ENCODE results near the gene EHBP1. TPM values are rescaled to one million over a fixed set of nuclear protein-coding genes. Genes with fewer than 3 reads are reported as not detected.

EHBP1 gene
- total RNA-seq, 2 donors from 2014 or later: 23.7 to 34.3 TPM

- H3K4me3 Mint-ChIP-seq: peak overlapping the region; percentile 70
- DNase-seq (ENCODE audit: low spot score) (no peak), ATAC-seq (no peak)
- H3K9me3 Mint-ChIP-seq: no peaks in the 10 kb centered on the region
- H3K27me3 Mint-ChIP-seq: peaks cover 68 to 77% of the 10 kb centered on the region in 2 donors
- peaks cover 47 to 52% of the 10 kb centered on the region in 2 donors for H3K4me1 Mint-ChIP-seq (ENCODE audit: low read depth in 2 of 2)
- H3K27ac Mint-ChIP-seq: no peak overlapping the region
- peaks cover 1% of the 10 kb centered on the region for H3K36me3 Mint-ChIP-seq
Observed at GRCh38 chr2:63053889-63054602, 348.5 kb downstream of the EHBP1 start.

- H3K9me3 Mint-ChIP-seq: no peaks in the 10 kb centered on the region
- no peak overlapping the region for H3K27ac Mint-ChIP-seq
- ATAC-seq: no peak
- DNase-seq (ENCODE audit: low spot score): no peak
- peaks cover under 1% of the 10 kb centered on the region for H3K36me3 Mint-ChIP-seq
- peaks cover 63 to 72% of the 10 kb centered on the region in 2 donors for H3K27me3 Mint-ChIP-seq
- peak overlapping the region; percentile 70 for H3K4me3 Mint-ChIP-seq
- peaks cover 42 to 48% of the 10 kb centered on the region in 2 donors for H3K4me1 Mint-ChIP-seq (ENCODE audit: low read depth in 2 of 2)
Observed at GRCh38 chr2:63054841-63055225, 349.3 kb downstream of the EHBP1 start.

- Mint-ChIP-seq H3K9me3 (no peaks in the 10 kb centered on the region), H3K27me3 (peaks cover 66 to 75% of the 10 kb centered on the region in 2 donors), H3K4me1 (ENCODE audit: low read depth in 2 of 2) (peaks cover 44 to 48% of the 10 kb centered on the region in 2 donors), H3K36me3 (peaks cover 4% of the 10 kb centered on the region), H3K27ac (no peak overlapping the region), H3K4me3 (peak overlapping the region; percentile 71)
- ATAC-seq (no peak), DNase-seq (ENCODE audit: low spot score) (no peak)
Observed at GRCh38 chr2:63055226-63056106, 350.0 kb downstream of the EHBP1 start.

GRCh38 chr2:63056107-63057050, 350.9 kb downstream of the EHBP1 start:
- no peak for DNase-seq (ENCODE audit: low spot score)
- no peak overlapping the region for H3K27ac Mint-ChIP-seq
- no peaks in the 10 kb centered on the region for H3K9me3 Mint-ChIP-seq
- peaks cover 4% of the 10 kb centered on the region for H3K36me3 Mint-ChIP-seq
- peak overlapping the region; percentile 71 for H3K4me3 Mint-ChIP-seq
- peaks cover 61 to 74% of the 10 kb centered on the region in 2 donors for H3K27me3 Mint-ChIP-seq
- peaks cover 43 to 44% of the 10 kb centered on the region in 2 donors for H3K4me1 Mint-ChIP-seq (ENCODE audit: low read depth in 2 of 2)
- peak; percentile 54 to 67 for ATAC-seq

- Mint-ChIP-seq H3K36me3 (peaks cover 4% of the 10 kb centered on the region), H3K4me3 (peak overlapping the region; percentile 71), H3K9me3 (no peaks in the 10 kb centered on the region), H3K27me3 (peaks cover 57 to 80% of the 10 kb centered on the region in 2 donors), H3K4me1 (ENCODE audit: low read depth in 2 of 2) (peaks cover 43 to 44% of the 10 kb centered on the region in 2 donors), H3K27ac (no peak overlapping the region)
- DNase-seq (ENCODE audit: low spot score) (no peak), ATAC-seq (no peak)
Observed at GRCh38 chr2:63057249-63058143, 352.0 kb downstream of the EHBP1 start.

GRCh38 chr2:63058144-63058920, 352.8 kb downstream of the EHBP1 start:
- no peak for ATAC-seq
- Mint-ChIP-seq H3K27ac (no peak overlapping the region), H3K4me1 (ENCODE audit: low read depth in 2 of 2) (peaks cover 41 to 44% of the 10 kb centered on the region in 2 donors)

GRCh38 chr2:63058921-63059792, 353.6 kb downstream of the EHBP1 start:
- no peaks in the 10 kb centered on the region for H3K9me3 Mint-ChIP-seq
- peaks cover 4% of the 10 kb centered on the region for H3K36me3 Mint-ChIP-seq
- peaks cover 53 to 81% of the 10 kb centered on the region in 2 donors for H3K27me3 Mint-ChIP-seq
- H3K27ac Mint-ChIP-seq: no peak overlapping the region
- H3K4me1 Mint-ChIP-seq (ENCODE audit: low read depth in 2 of 2): peaks cover 38 to 44% of the 10 kb centered on the region in 2 donors
- ATAC-seq: peak in 1 of 2 donors; percentile 37
- DNase-seq (ENCODE audit: low spot score): no peak
- peak overlapping the region; percentile 54 for H3K4me3 Mint-ChIP-seq

More at GRCh38 chr2:63058144-63058920, 352.8 kb downstream of the EHBP1 start:
- no peaks in the 10 kb centered on the region for H3K9me3 Mint-ChIP-seq
- peaks cover 4% of the 10 kb centered on the region for H3K36me3 Mint-ChIP-seq
- no peak for DNase-seq (ENCODE audit: low spot score)
- H3K27me3 Mint-ChIP-seq: peaks cover 51 to 78% of the 10 kb centered on the region in 2 donors
- peak overlapping the region; percentile 54 for H3K4me3 Mint-ChIP-seq

GRCh38 chr2:63059793-63060471, 354.4 kb downstream of the EHBP1 start:
- Mint-ChIP-seq H3K4me1 (ENCODE audit: low read depth in 2 of 2) (peaks cover 32 to 36% of the 10 kb centered on the region in 2 donors), H3K27ac (no peak overlapping the region), H3K36me3 (peaks cover 4% of the 10 kb centered on the region), H3K9me3 (no peaks in the 10 kb centered on the region), H3K27me3 (peaks cover 50 to 74% of the 10 kb centered on the region in 2 donors), H3K4me3 (peak overlapping the region; percentile 49)
- no peak for DNase-seq (ENCODE audit: low spot score)
- peak in 1 of 2 donors; percentile 7 for ATAC-seq

GRCh38 chr2:63060472-63060991, 355.0 kb downstream of the EHBP1 start:
- Mint-ChIP-seq H3K27ac (no peak overlapping the region), H3K27me3 (peaks cover 48 to 72% of the 10 kb centered on the region in 2 donors), H3K4me3 (no peak overlapping the region), H3K9me3 (no peaks in the 10 kb centered on the region), H3K36me3 (peaks cover 4% of the 10 kb centered on the region), H3K4me1 (ENCODE audit: low read depth in 2 of 2) (peaks cover 30 to 35% of the 10 kb centered on the region in 2 donors)
- no peak for DNase-seq (ENCODE audit: low spot score)
- ATAC-seq: no peak

GRCh38 chr2:63064197-63064596, 358.7 kb downstream of the EHBP1 start:
- Mint-ChIP-seq H3K4me3 (no peak overlapping the region), H3K9me3 (no peaks in the 10 kb centered on the region), H3K27me3 (peaks cover 33 to 64% of the 10 kb centered on the region in 2 donors), H3K4me1 (ENCODE audit: low read depth in 2 of 2) (peaks cover 2 to 5% of the 10 kb centered on the region in 2 donors), H3K27ac (no peak overlapping the region), H3K36me3 (peaks cover 4% of the 10 kb centered on the region)
- ATAC-seq (no peak), DNase-seq (ENCODE audit: low spot score) (no peak)
